Keratinocyte (primary cell): ENCODE results near the gene CHST8. TPM values are rescaled to one million over a fixed set of nuclear protein-coding genes. Genes with fewer than 3 reads are reported as not detected.

Source experiments
- DNase-seq: peaks from one replicate; pipeline ENCODE4 v3.0.0-alpha.2; 2011; ENCODE audit warnings: low read depth, missing footprints, low spot score
- FAIRE-seq: peaks from 2 replicates; lab custom pipeline; 2011; peaks lifted over from hg19 to GRCh38; lab: Jason Lieb, UNC
- H2AFZ ChIP-seq: 2 replicates; pipeline ENCODE4 v1.6.0; 2012; ENCODE audit warnings: low read length, control low read depth, inconsistent platforms; ENCODE audit not compliant: control insufficient read depth
- H3K27ac ChIP-seq: 2 replicates; pipeline ENCODE4 v1.5.1; 2011; ENCODE audit warnings: low read length; ENCODE audit not compliant: control insufficient read depth, insufficient read depth
- H3K27me3 ChIP-seq: 3 replicates; pipeline ENCODE4 v1.6.0; 2011; ENCODE audit warnings: low read length; ENCODE audit not compliant: control insufficient read depth, insufficient read depth; ENCODE audit errors: extremely low read depth
- H3K36me3 ChIP-seq, 2 experiments: 2 replicates in 1 of 2; 3 replicates in 1 of 2; pipeline ENCODE4 v1.5.1; 2011; ENCODE audit warnings: low read length in 2 of 2, mild to moderate bottlenecking in 1 of 2; ENCODE audit not compliant: control insufficient read depth in 2 of 2, insufficient read depth in 2 of 2; ENCODE audit errors: extremely low read depth in 1 of 2
- H3K4me1 ChIP-seq: 3 replicates; pipeline ENCODE4 v1.5.1; 2011; ENCODE audit warnings: low read length; ENCODE audit not compliant: control insufficient read depth, insufficient read depth; ENCODE audit errors: extremely low read depth
- H3K4me2 ChIP-seq: 3 replicates; pipeline ENCODE4 v1.6.0; 2011; ENCODE audit warnings: low read depth, low read length; ENCODE audit not compliant: control insufficient read depth, insufficient read depth; ENCODE audit errors: extremely low read depth
- H3K4me3 ChIP-seq, 3 experiments: fragments of 200-600 bp in 1 of 3; sonication (generic) in 1 of 3; 2 replicates in 2 of 3; 3 replicates in 1 of 3; pipeline ENCODE4 v1.5.1; 2011 to 2016; ENCODE audit warnings: low read length in 3 of 3, mild to moderate bottlenecking in 3 of 3, control low read depth in 2 of 3, inconsistent platforms in 1 of 3, low read depth in 1 of 3, mixed read lengths in 1 of 3, mixed run types in 1 of 3, moderate library complexity in 1 of 3; ENCODE audit not compliant: control insufficient read depth in 2 of 3, insufficient read depth in 2 of 3; ENCODE audit errors: extremely low read depth in 1 of 3
- H3K79me2 ChIP-seq: 2 replicates; pipeline ENCODE4 v1.6.0; 2012; ENCODE audit warnings: low read length; ENCODE audit not compliant: control insufficient read depth, insufficient read depth
- H3K9ac ChIP-seq: 3 replicates; pipeline ENCODE4 v1.6.0; 2011; ENCODE audit warnings: low read length; ENCODE audit not compliant: control insufficient read depth, insufficient read depth; ENCODE audit errors: extremely low read depth
- H3K9me1 ChIP-seq: 3 replicates; pipeline ENCODE4 v1.6.0; 2011; ENCODE audit warnings: low read length; ENCODE audit not compliant: control insufficient read depth, insufficient read depth; ENCODE audit errors: extremely low read depth
- H3K9me3 ChIP-seq: 2 replicates; pipeline ENCODE4 v1.5.1; 2012; ENCODE audit warnings: low read depth, low read length; ENCODE audit not compliant: control insufficient read depth
- H4K20me1 ChIP-seq: 3 replicates; pipeline ENCODE4 v1.6.0; 2011; ENCODE audit warnings: low read length; ENCODE audit not compliant: control insufficient read depth, insufficient read depth; ENCODE audit errors: extremely low read depth
- CTCF ChIP-seq, 3 experiments: IDR thresholded peaks in 1 of 3; conservative IDR thresholded peaks in 1 of 3; optimal IDR thresholded peaks in 1 of 3; 2 replicates in 2 of 3; 3 replicates in 1 of 3; pipeline versions ENCODE3 to v1.5.1; 2011; ENCODE audit warnings: low read length in 3 of 3, mild to moderate bottlenecking in 3 of 3, moderate library complexity in 2 of 3, control low read depth in 1 of 3, inconsistent platforms in 1 of 3; ENCODE audit not compliant: insufficient read depth in 2 of 3; ENCODE audit errors: extremely low read depth in 1 of 3
- EZH2 ChIP-seq: IDR thresholded peaks from one replicate; pipeline ENCODE4 v1.6.1; 2012; ENCODE audit warnings: inconsistent platforms, mild to moderate bottlenecking, low read length, moderate library complexity
- dilution Hi-C: fragments of 300-500 bp; cut with MboI; formaldehyde crosslinking; loops from one replicate; pipeline ENCODE4 v1.7.0; 2020; ENCODE audit warnings: low sequenced_read_pairs; ENCODE audit not compliant: extremely low pct_ligation_motif_present
- polyA plus RNA-seq, 5 experiments: library from polyadenylated mRNA; depleted of rRNA in 3 of 5; stranded (reverse) in 3 of 5; stranded (forward) in 1 of 5; unstranded in 1 of 5; fragments of >200 nt; gene quantifications; 1 replicate in 1 of 5; 2 replicates in 3 of 5; 3 replicates in 1 of 5; pipeline versions ENCODE4 v1.2.1 to v1.2.3, GENCODE V29; 2011 to 2012; ENCODE audit warnings: missing spikeins in 2 of 5, low read depth in 1 of 5, low replicate concordance in 1 of 5

The CHST8 gene
- polyA plus RNA-seq, 1 donor (not counting 4 experiments of a cell fraction or from before 2014, with no cell fraction given): not detected

- H3K79me2 ChIP-seq: peaks cover 7% of the 10 kb centered on the region
- H3K27ac ChIP-seq: no peak overlapping the region
- H3K27me3 ChIP-seq: no peaks in the 10 kb centered on the region
- no peak for DNase-seq
- peaks cover 6 to 44% of the 10 kb centered on the region in 2 experiments for H3K36me3 ChIP-seq
- dilution Hi-C loops: no loop called here
- no peak overlapping the region for H3K4me3 ChIP-seq
- H3K4me1 ChIP-seq: peaks cover 28% of the 10 kb centered on the region
- no peak overlapping the region for H3K4me2 ChIP-seq
- H3K9me1 ChIP-seq: peaks cover 3% of the 10 kb centered on the region
- no peak overlapping the region for H3K9ac ChIP-seq
- no peak overlapping the region for H2AFZ ChIP-seq
- H4K20me1 ChIP-seq: peaks cover 10% of the 10 kb centered on the region
- no peaks in the 10 kb centered on the region for H3K9me3 ChIP-seq
- FAIRE-seq: no peak
- TF ChIP-seq EZH2: no peak
- TF ChIP-seq CTCF (optimal IDR thresholded peaks at IDR 0.05 in 1 of 3, IDR thresholded peaks at IDR 0.05 in 1 of 3, conservative IDR thresholded peaks at IDR 0.05 in 1 of 3; ENCODE audit: extremely low read depth in 1 of 3, insufficient read depth in 2 of 3, low read length in 3 of 3): no peak
Measured at GRCh38 chr19:33802801-33803200, 181.0 kb downstream of the CHST8 start.

GRCh38 chr19:33803383-33803782, 181.6 kb downstream of the CHST8 start:
- H3K27ac ChIP-seq: no peak overlapping the region
- peaks cover 10% of the 10 kb centered on the region for H4K20me1 ChIP-seq

More at GRCh38 chr19:33803383-33803782, 181.6 kb downstream of the CHST8 start:
- dilution Hi-C loops: no loop called here
- H3K27me3 ChIP-seq: no peaks in the 10 kb centered on the region
- peaks cover 7% of the 10 kb centered on the region for H3K79me2 ChIP-seq
- DNase-seq: no peak
- peaks cover 7 to 50% of the 10 kb centered on the region in 2 experiments for H3K36me3 ChIP-seq
- no peak overlapping the region for H3K4me2 ChIP-seq
- no peak overlapping the region for H3K4me3 ChIP-seq
- no peak for TF ChIP-seq CTCF (optimal IDR thresholded peaks at IDR 0.05 in 1 of 3, IDR thresholded peaks at IDR 0.05 in 1 of 3, conservative IDR thresholded peaks at IDR 0.05 in 1 of 3; ENCODE audit: extremely low read depth in 1 of 3, insufficient read depth in 2 of 3, low read length in 3 of 3)
- TF ChIP-seq EZH2: no peak
- no peak overlapping the region for H3K9ac ChIP-seq
- peaks cover 3% of the 10 kb centered on the region for H3K9me1 ChIP-seq
- no peaks in the 10 kb centered on the region for H3K9me3 ChIP-seq
- H3K4me1 ChIP-seq: peaks cover 28% of the 10 kb centered on the region
- no peak for FAIRE-seq
- H2AFZ ChIP-seq: no peak overlapping the region
